ENCODE measurements around the gene PPIB. TPM values are rescaled to one million over a fixed set of nuclear protein-coding genes. Genes with fewer than 3 reads are reported as not detected.
"Not testable (repeated sequence)": the region's sequence is repeated elsewhere in the genome, so short reads cannot be mapped to it uniquely, and the experiment has no call there.

Gene PPIB
- total RNA-seq, 1 experiment from 2014 or later = 433 TPM

- no peak overlapping the region for H4K8ac ChIP-seq (replicated peaks; ENCODE audit: insufficient read length, low read depth, low read length)
- no peaks in the 10 kb centered on the region for H3K79me2 ChIP-seq (ENCODE audit: insufficient read depth, low read length)
- H2BK15ac ChIP-seq (ENCODE audit: low read depth, low read length) = no peak overlapping the region
- Mint-ChIP-seq H3K4me3 (no peak overlapping the region), H3K27ac (no peak overlapping the region), H3K4me1 (peaks cover 11 to 14% of the 10 kb centered on the region in 2 experiments), H3K27me3 (ENCODE audit: low read depth) (no peaks in the 10 kb centered on the region), H3K36me3 (ENCODE audit: insufficient read depth in 1 of 3, low read depth in 3 of 3) (peaks cover 5 to 19% (median 19%) of the 10 kb centered on the region in 3 experiments; a peak in 5 of 7 replicates), H3K9me3 (no peaks in the 10 kb centered on the region)
- H3K56ac ChIP-seq (ENCODE audit: insufficient read length, low read depth, low read length) = no peak overlapping the region
- no peak overlapping the region for H3K4ac ChIP-seq (ENCODE audit: low read depth, low read length)
- H3K18ac ChIP-seq (ENCODE audit: insufficient read length, low read depth, low read length) = no peak overlapping the region
- H2AFZ ChIP-seq (ENCODE audit: low read length) = no peak overlapping the region
- no peak overlapping the region for H2BK5ac ChIP-seq (ENCODE audit: insufficient read length, low read length)
- no peak overlapping the region for H4K5ac ChIP-seq (ENCODE audit: insufficient read length, low read depth, low read length)
- no peak overlapping the region for H3K23ac ChIP-seq (ENCODE audit: insufficient read length, low read depth, low read length)
- H4K20me1 ChIP-seq (ENCODE audit: control insufficient read depth, insufficient read depth, insufficient read length) = no peaks in the 10 kb centered on the region
- TF ChIP-seq CTCF (conservative IDR thresholded peaks at IDR 0.05) = no peak
- H3K9me3 ChIP-seq (ENCODE audit: control insufficient read depth, low read depth, low read length) = no peaks in the 10 kb centered on the region
- H3K9ac ChIP-seq (ENCODE audit: extremely low read depth, insufficient read length, low read length) = no peak overlapping the region
- no peaks in the 10 kb centered on the region for H3K27me3 ChIP-seq (ENCODE audit: insufficient read depth, low read length)
- H2BK12ac ChIP-seq (ENCODE audit: insufficient read length, low read depth, low read length) = no peak overlapping the region
- H2BK20ac ChIP-seq (ENCODE audit: low read depth, low read length, poor library complexity, severe bottlenecking) = no peak overlapping the region
- H3K4me2 ChIP-seq (ENCODE audit: insufficient read depth, insufficient read length, low read length) = no peak overlapping the region
- H3K79me1 ChIP-seq (ENCODE audit: insufficient read depth, low read depth, low read length, poor library complexity, severe bottlenecking) = no peaks in the 10 kb centered on the region
- no peak for DNase-seq
- no peak overlapping the region for H3K14ac ChIP-seq (ENCODE audit: insufficient read depth, low read length)
- H4K91ac ChIP-seq (ENCODE audit: insufficient read length, low read depth, low read length) = no peak overlapping the region
- no CpG with 5 or more reads among the region's 3 CpGs for WGBS (ENCODE audit: extremely low coverage, insufficient read length, low lambda C conversion rate)
- no peak overlapping the region for H3T11ph ChIP-seq (ENCODE audit: low read length)
- no peaks in the 10 kb centered on the region for H3K23me2 ChIP-seq (ENCODE audit: insufficient read length, low read depth, low read length, poor library complexity, severe bottlenecking)
- H3K4me1 ChIP-seq (ENCODE audit: insufficient read depth, low read length) = no peaks in the 10 kb centered on the region
- no peak overlapping the region for H2AK5ac ChIP-seq (ENCODE audit: insufficient read length, low read length)
- H2BK120ac ChIP-seq (ENCODE audit: low read depth, low read length, poor library complexity, severe bottlenecking) = no peak overlapping the region
- H3K27ac ChIP-seq (ENCODE audit: insufficient read length, low read depth, low read length) = no peak overlapping the region
Measured at GRCh38 chr15:64110950-64111678, 51.7 kb downstream of the PPIB start.

- H3K4me1 ChIP-seq (ENCODE audit: insufficient read depth, low read length); H2BK20ac ChIP-seq (ENCODE audit: low read depth, low read length, poor library complexity, severe bottlenecking); H3K14ac ChIP-seq (ENCODE audit: insufficient read depth, low read length); H4K8ac ChIP-seq (replicated peaks; ENCODE audit: insufficient read length, low read depth, low read length); DNase-seq; H3K27ac Mint-ChIP-seq; H3K9me3 ChIP-seq (ENCODE audit: control insufficient read depth, low read depth, low read length); H3K4me2 ChIP-seq (ENCODE audit: insufficient read depth, insufficient read length, low read length); H2BK12ac ChIP-seq (ENCODE audit: insufficient read length, low read depth, low read length); H2BK5ac ChIP-seq (ENCODE audit: insufficient read length, low read length); H2BK15ac ChIP-seq (ENCODE audit: low read depth, low read length); H2AK5ac ChIP-seq (ENCODE audit: insufficient read length, low read length); H3K18ac ChIP-seq (ENCODE audit: insufficient read length, low read depth, low read length); H4K91ac ChIP-seq (ENCODE audit: insufficient read length, low read depth, low read length); H3K23me2 ChIP-seq (ENCODE audit: insufficient read length, low read depth, low read length, poor library complexity, severe bottlenecking); H3K27me3 Mint-ChIP-seq (ENCODE audit: low read depth); H2BK120ac ChIP-seq (ENCODE audit: low read depth, low read length, poor library complexity, severe bottlenecking); H3K4me3 Mint-ChIP-seq; H3K79me1 ChIP-seq (ENCODE audit: insufficient read depth, low read depth, low read length, poor library complexity, severe bottlenecking); H4K5ac ChIP-seq (ENCODE audit: insufficient read length, low read depth, low read length); H4K20me1 ChIP-seq (ENCODE audit: control insufficient read depth, insufficient read depth, insufficient read length); H3K27ac ChIP-seq (ENCODE audit: insufficient read length, low read depth, low read length); H3K9me3 Mint-ChIP-seq; H3K23ac ChIP-seq (ENCODE audit: insufficient read length, low read depth, low read length); H3K4ac ChIP-seq (ENCODE audit: low read depth, low read length); H3K27me3 ChIP-seq (ENCODE audit: insufficient read depth, low read length); H3K79me2 ChIP-seq (ENCODE audit: insufficient read depth, low read length); H2AFZ ChIP-seq (ENCODE audit: low read length); H3K56ac ChIP-seq (ENCODE audit: insufficient read length, low read depth, low read length); H3T11ph ChIP-seq (ENCODE audit: low read length); H3K9ac ChIP-seq (ENCODE audit: extremely low read depth, insufficient read length, low read length): not testable (repeated sequence)
- WGBS (ENCODE audit: extremely low coverage, insufficient read length, low lambda C conversion rate) = no CpG with 5 or more reads among the region's 4 CpGs
- Mint-ChIP-seq H3K4me1 (peaks cover 11 to 14% of the 10 kb centered on the region in 2 experiments), H3K36me3 (ENCODE audit: insufficient read depth in 1 of 3, low read depth in 3 of 3) (peaks cover 5 to 19% (median 19%) of the 10 kb centered on the region in 3 experiments; a peak in 5 of 7 replicates)
Measured at GRCh38 chr15:64110108-64110701, 52.6 kb downstream of the PPIB start.
